Renal cortical epithelial cell (primary cell): ENCODE data around the gene KRTAP1-4. TPM values are rescaled to one million over a fixed set of nuclear protein-coding genes. Genes with fewer than 3 reads are reported as not detected.
"Not testable (repeated sequence)": the region's sequence is repeated elsewhere in the genome, so short reads cannot be mapped to it uniquely, and the experiment has no call there.

Experiments used
- DNase-seq: peaks from one replicate; pipeline ENCODE4 v3.0.0-alpha.2; 2011; ENCODE audit warnings: low read depth
- total RNA-seq: library from RNA; depleted of rRNA; stranded (reverse); fragments of >200 nt; gene quantifications from 2 replicates; pipeline ENCODE4 v1.2.3, GENCODE V29; 2014

The KRTAP1-4 gene
- total RNA-seq, 1 donor from 2014 or later: not detected

- no peak for DNase-seq
These were observed 25.6 kb downstream of the KRTAP1-4 start for GRCh38 chr17:41004397-41004796.

GRCh38 chr17:41003926-41004325, 26.1 kb downstream of the KRTAP1-4 start:
- no peak for DNase-seq

- no peak for DNase-seq
These were observed 27.2 kb downstream of the KRTAP1-4 start for GRCh38 chr17:41002814-41003213.

- DNase-seq: no peak
These were observed 28.2 kb downstream of the KRTAP1-4 start for GRCh38 chr17:41001795-41002194.

GRCh38 chr17:40999563-40999962, 30.4 kb downstream of the KRTAP1-4 start, which contains the start of gene KRTAP3-2:
KRTAP3-2 (minus strand) TSS chr17:40999906; CDS start chr17:40999853, 53 bp downstream.
- not testable (repeated sequence) for DNase-seq

- no peak for DNase-seq
These were observed 32.6 kb downstream of the KRTAP1-4 start for GRCh38 chr17:40997361-40997760.

- DNase-seq: no peak
These were observed 33.2 kb downstream of the KRTAP1-4 start for GRCh38 chr17:40996829-40997228.

GRCh38 chr17:40995116-40995515, 34.9 kb downstream of the KRTAP1-4 start:
- DNase-seq: no peak

GRCh38 chr17:40993839-40994238, 36.2 kb downstream of the KRTAP1-4 start, which contains the start of gene KRTAP3-3:
KRTAP3-3 (minus strand) TSS chr17:40994164; CDS start chr17:40994097, 67 bp downstream.
- no peak for DNase-seq

GRCh38 chr17:40993084-40993483, 36.9 kb downstream of the KRTAP1-4 start:
- no peak for DNase-seq

- no peak for DNase-seq
These were observed 37.3 kb downstream of the KRTAP1-4 start for GRCh38 chr17:40992666-40993065.

- DNase-seq: no peak
These were observed 43.1 kb downstream of the KRTAP1-4 start for GRCh38 chr17:40986920-40987319.

- DNase-seq: no peak
These were observed 45.8 kb downstream of the KRTAP1-4 start, which contains the start of gene KRT40 for GRCh38 chr17:40984226-40984625. KRT40 (minus strand) TSS chr17:40984326; CDS start chr17:40984273, 53 bp downstream.

GRCh38 chr17:40981115-40981514, 48.9 kb downstream of the KRTAP1-4 start:
- DNase-seq: no peak

GRCh38 chr17:40980596-40980995, 49.4 kb downstream of the KRTAP1-4 start:
- no peak for DNase-seq

GRCh38 chr17:40980117-40980516, 49.9 kb downstream of the KRTAP1-4 start:
- DNase-seq: no peak

Other genes with a start within 250 kb of the KRTAP1-4 start
- gene KRT27, start 247.6 kb downstream of the KRTAP1-4 start, total RNA-seq: not detected in 2 replicates
- gene KRT28, start 230.2 kb downstream of the KRTAP1-4 start, total RNA-seq: not detected in 2 replicates
- 3.6 and 4.6 TPM in 2 replicates for gene KRT10, start 207.6 kb downstream of the KRTAP1-4 start, total RNA-seq
- not detected in 2 replicates for gene KRT12, start 163.0 kb downstream of the KRTAP1-4 start, total RNA-seq
- gene KRT20, start 145.0 kb downstream of the KRTAP1-4 start, total RNA-seq: not detected in 2 replicates
- 1.2 and 68.1 TPM in 2 replicates for gene KRT23, start 92.5 kb downstream of the KRTAP1-4 start, total RNA-seq
- not detected in 2 replicates for gene KRT39, start 63.2 kb downstream of the KRTAP1-4 start, total RNA-seq
- gene KRT40, start 45.9 kb downstream of the KRTAP1-4 start, total RNA-seq: not detected in 2 replicates
- not detected in 2 replicates for gene KRTAP3-3, start 36.0 kb downstream of the KRTAP1-4 start, total RNA-seq
- gene KRTAP3-2, start 30.3 kb downstream of the KRTAP1-4 start, total RNA-seq: not detected in 2 replicates
- gene KRTAP3-1, start 21.1 kb downstream of the KRTAP1-4 start, total RNA-seq: not detected in 2 replicates
- not detected in 2 replicates for gene KRTAP1-5, start 3.0 kb downstream of the KRTAP1-4 start, total RNA-seq
- not detected in 2 replicates for gene KRTAP1-3, start 4.7 kb upstream of the KRTAP1-4 start, total RNA-seq
- gene KRTAP1-1, start 11.3 kb upstream of the KRTAP1-4 start, total RNA-seq: 0.25 and 0.35 TPM in 2 replicates
- gene KRTAP2-1, start 17.1 kb upstream of the KRTAP1-4 start, total RNA-seq: not detected in 2 replicates
- 0.15 TPM in 1 of 2 replicates, not detected in the other for gene KRTAP2-2, start 25.0 kb upstream of the KRTAP1-4 start, total RNA-seq
- gene KRTAP2-3, start 29.9 kb upstream of the KRTAP1-4 start, total RNA-seq: 0.55 and 5.9 TPM in 2 replicates
- not detected in 2 replicates for gene KRTAP2-4, start 35.7 kb upstream of the KRTAP1-4 start, total RNA-seq
- gene KRTAP4-7, start 54.0 kb upstream of the KRTAP1-4 start, total RNA-seq: not detected in 2 replicates
- gene KRTAP4-8, start 67.9 kb upstream of the KRTAP1-4 start, total RNA-seq: not detected in 2 replicates
- gene KRTAP4-16, start 72.0 kb upstream of the KRTAP1-4 start, total RNA-seq: not detected in 2 replicates
- gene KRTAP4-9, start 75.2 kb upstream of the KRTAP1-4 start, total RNA-seq: not detected in 2 replicates
- gene KRTAP4-11, start 88.2 kb upstream of the KRTAP1-4 start, total RNA-seq: not detected in 2 replicates
- gene KRTAP4-12, start 94.0 kb upstream of the KRTAP1-4 start, total RNA-seq: not detected in 2 replicates
- not detected in 2 replicates for gene KRTAP4-6, start 110.3 kb upstream of the KRTAP1-4 start, total RNA-seq
- not detected in 2 replicates for gene KRTAP4-5, start 119.6 kb upstream of the KRTAP1-4 start, total RNA-seq
- not detected in 2 replicates for gene KRTAP4-4, start 130.6 kb upstream of the KRTAP1-4 start, total RNA-seq
- gene KRTAP4-3, start 138.0 kb upstream of the KRTAP1-4 start, total RNA-seq: not detected in 2 replicates
- gene KRTAP4-2, start 148.0 kb upstream of the KRTAP1-4 start, total RNA-seq: not detected in 2 replicates
- not detected in 2 replicates for gene KRTAP4-1, start 154.7 kb upstream of the KRTAP1-4 start, total RNA-seq
- not detected in 2 replicates for gene KRTAP9-1, start 159.7 kb upstream of the KRTAP1-4 start, total RNA-seq
- not detected in 2 replicates for gene KRTAP9-2, start 196.5 kb upstream of the KRTAP1-4 start, total RNA-seq
- gene KRTAP9-3, start 202.3 kb upstream of the KRTAP1-4 start, total RNA-seq: not detected in 2 replicates
- gene KRTAP9-8, start 207.8 kb upstream of the KRTAP1-4 start, total RNA-seq: not detected in 2 replicates
- not detected in 2 replicates for gene KRTAP9-4, start 219.5 kb upstream of the KRTAP1-4 start, total RNA-seq
- not detected in 2 replicates for gene KRTAP9-9, start 225.2 kb upstream of the KRTAP1-4 start, total RNA-seq
- not detected in 2 replicates for gene KRTAP9-6, start 235.2 kb upstream of the KRTAP1-4 start, total RNA-seq
- gene KRTAP9-7, start 245.5 kb upstream of the KRTAP1-4 start, total RNA-seq: not detected in 2 replicates